ENCODE measurements around the gene GNAI3.
"Not testable (repeated sequence)": the region's sequence is repeated elsewhere in the genome, so short reads cannot be mapped to it uniquely, and the experiment has no call there.

Gene GNAI3

DNA sequence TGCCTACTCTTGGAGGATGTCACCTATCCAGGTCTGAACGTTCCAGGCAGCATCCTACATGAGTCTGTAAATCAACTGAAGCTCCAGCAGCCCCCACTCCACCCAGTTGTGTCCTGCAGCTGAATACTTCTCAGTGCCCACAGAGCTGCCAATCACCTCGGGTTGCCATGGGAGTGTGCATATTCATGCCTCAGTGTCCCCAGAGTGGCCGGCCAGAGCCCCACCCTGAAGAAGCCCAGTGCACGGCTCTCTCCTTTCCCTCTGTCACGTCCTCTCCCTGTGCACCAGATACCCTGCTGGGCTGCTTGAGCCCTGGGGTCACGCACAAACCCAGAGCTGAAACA is 91.4 kb downstream of the GNAI3 start:
- no peak for DNase-seq

DNA sequence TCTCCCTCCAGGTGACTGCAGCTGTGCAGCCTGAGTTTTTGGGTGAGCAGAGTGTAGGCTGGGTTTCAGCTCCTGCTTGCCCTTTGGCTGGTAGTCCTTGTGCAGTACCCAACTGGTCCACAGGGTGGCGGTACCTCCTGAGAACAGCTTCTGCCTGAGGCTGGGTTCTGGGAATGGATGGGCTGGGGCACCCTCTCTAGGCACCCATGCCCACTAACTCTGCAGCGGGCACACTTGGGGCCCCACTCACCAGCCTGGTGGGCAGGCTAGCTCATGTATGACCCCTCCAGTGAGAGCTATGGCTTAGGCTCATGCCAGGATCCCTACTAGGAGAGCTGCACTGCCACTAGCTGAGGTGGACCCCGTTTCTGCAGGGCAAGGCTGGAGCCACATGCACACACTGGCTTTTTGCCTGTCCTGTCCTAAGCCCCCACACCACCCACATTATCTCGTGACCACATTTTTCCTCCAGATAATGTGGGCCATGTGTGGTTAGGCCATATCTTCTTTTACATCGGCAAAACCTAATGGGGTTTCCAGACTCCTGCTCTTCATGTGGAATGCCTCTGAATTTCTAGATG is 92.0 kb downstream of the GNAI3 start:
- DNase-seq, result peak; percentile 100

DNA sequence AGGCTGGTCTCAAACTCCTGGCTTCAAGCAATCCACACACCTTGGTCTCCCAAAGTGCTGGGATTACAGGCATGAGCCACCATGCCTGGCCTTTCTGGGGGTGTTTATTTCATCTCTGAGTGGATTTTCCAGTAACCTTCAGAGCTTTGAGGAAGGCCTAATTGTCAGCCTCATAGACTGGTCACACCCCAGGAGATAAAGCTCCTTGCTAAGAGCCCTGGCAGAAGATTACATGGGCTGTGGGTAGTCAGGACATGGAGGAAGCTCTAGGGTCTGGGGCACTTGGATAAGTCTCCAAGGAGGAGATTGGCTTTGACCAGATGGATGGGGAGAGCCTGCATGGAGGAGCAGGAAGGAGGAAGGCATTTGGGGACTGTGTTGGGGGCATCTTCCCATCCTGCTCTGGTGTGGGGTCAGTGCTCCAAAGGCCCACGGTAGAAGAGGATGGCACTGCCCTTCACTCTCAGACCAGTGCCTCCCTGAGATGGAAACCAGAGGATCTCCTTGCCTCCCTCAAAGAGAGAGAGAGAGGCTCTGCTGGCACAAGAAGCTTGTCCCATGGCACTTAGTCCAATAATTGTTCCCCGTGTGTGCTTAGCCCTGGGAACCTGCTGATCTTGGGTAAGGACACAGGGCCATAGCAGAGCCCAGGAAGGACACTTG is 92.8 kb downstream of the GNAI3 start:
- DNase-seq, result no peak

DNA sequence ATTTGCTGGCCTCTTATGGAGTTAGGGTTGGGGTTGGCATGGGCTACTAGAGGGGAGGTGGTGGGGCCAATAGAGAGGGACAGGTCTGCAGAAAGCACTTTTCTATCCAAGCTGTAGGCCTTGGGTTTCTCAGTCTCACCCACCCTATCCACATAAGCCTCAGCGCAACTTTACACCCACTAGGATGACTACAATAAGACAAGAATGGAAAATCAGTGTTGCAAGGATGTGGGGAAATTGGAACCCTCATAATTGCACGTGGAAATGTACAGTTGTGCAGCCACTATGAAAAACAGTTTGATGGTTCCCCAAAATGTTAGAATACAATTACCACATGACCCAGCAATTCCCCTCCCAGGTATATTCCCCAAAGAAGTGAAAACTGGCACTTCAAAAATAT is 93.4 kb downstream of the GNAI3 start:
- no peak for DNase-seq

DNA sequence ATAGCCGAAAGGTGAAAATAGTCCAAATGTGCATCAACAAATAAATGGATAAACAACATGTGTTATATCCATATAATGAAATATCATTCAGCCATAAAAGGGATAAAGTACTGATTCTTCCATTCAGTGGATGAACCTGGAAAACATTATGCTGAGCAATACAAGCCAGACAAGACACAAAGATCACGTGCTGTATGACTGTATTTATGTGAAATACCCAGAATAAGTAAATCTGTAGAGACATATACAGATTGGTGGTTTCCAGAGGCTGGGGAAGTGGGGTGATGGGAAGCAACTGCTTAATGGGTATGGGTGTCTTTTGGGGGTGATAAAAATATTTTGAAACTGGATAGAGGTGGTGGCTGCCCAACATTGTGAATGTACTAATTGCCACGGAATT is 94.2 kb downstream of the GNAI3 start:
- DNase-seq, result no peak

DNA sequence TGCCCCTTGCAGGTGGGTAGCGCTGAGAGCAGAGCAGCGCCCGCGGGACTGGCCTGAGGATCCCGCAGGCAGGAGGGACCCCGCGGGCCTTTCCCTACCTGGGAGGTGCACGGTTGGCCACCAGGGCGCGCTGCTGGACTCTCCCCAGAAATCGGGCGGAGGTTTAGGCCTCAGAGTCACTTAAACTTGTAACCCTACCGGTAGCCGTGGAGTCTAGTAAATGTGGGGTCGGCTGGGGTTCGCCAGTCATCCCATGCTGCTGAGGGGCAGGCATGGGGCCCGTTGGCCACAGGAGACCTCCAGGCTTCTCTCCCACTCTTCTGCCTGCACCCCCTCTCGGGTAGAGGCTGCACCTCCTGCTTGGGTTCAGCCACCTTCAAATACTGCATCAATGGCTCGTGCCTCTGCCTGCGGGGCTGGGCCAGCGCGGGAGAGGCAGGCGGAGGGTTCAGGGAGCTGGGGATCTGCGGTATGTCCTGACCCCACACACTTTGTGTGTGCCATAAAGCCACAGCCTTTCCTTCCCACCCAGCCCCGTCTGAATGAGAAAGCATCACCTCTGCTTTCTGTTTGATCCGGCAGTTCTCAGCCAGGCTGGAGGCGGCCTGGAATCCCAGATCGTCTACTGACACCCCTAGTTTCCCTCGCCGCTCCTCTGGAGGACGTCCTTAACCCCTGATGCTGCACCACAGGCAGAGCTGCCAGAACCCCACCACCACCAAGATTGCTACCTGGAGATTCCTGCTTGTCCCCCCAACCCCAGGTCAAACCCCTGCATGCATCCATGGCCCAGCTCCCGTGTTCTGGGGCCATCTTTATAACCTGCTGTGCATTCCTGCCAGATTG is 95.2 kb downstream of the GNAI3 start:
- peak; percentile 96 for DNase-seq

DNA sequence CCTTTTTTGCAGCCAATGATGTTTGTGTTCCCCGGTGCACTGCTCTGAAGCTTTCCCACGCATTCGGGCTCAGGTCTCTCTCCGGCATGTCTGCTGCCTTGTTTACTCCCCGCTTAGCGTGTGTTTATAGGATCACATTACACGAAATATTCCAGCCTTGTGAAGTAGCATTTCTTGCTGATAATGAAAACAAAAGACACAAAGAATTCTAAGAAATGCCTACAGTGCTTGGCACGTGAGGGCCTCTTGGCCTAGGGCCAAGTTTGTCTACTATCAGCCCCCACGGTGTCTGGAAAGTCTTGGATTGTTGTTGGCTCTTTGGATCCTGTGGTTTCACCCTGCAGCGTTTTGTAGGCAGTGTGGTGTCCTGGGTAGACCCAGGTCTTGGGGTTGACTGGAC is 96.3 kb downstream of the GNAI3 start:
- no peak for DNase-seq

DNA sequence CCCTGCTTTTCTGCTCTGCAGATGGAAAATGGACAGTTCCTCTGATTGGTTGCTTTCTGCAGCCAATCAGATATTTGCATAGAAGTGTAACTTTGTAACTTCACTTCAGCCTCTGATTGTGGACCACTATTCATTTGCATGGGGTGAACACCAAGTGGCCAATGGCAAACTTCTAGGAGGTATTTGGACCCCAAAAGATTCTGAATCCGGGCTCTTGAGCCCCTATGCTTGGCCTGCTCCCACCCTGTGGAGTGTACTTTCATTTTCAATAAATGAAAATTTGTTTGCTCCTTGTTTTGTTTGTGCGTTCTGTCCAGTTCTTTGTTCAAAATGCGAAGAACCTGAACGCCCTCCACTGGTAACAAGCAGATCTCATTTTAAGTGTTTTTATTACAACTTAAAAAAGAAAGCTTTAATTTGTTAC is 101.1 kb downstream of the GNAI3 start:
- no peak for DNase-seq

DNA sequence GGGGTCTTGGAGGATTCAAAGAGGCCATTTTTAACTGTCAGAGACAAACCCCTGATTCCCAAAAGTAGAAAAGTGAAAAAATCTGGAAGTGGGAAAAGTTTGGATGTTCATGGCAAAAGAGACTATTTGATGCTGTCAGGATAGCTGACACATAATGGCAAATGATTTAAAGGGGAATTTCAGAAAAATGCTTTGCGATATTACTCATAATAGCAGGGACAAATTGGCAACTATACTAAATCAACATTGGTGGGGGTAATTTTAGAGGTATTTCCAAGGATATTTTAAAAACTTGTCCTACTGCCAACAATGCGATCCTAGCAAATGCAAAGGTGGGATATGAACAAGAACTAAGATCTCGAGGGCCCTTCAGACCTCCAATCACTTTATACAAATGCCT is 102.2 kb downstream of the GNAI3 start:
- no peak for DNase-seq

DNA sequence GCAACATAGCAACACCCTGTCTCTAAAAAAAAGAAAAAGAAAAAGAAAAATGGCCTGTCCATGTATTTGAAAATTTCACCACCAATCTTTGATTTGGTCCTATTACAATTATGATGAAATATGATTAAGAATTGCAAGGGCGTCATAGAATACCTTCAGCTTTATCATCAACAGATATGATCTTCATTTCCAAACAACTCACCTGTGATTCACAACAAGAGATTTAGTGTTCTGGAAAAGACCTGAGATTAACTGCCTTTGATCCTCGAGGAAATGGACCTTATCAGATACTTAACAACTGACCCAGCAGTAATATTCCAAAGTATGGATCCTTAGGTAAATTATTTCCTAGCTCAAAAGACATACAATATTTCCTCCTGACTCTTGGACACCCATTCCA is 104.0 kb downstream of the GNAI3 start:
- DNase-seq, result no peak

DNA sequence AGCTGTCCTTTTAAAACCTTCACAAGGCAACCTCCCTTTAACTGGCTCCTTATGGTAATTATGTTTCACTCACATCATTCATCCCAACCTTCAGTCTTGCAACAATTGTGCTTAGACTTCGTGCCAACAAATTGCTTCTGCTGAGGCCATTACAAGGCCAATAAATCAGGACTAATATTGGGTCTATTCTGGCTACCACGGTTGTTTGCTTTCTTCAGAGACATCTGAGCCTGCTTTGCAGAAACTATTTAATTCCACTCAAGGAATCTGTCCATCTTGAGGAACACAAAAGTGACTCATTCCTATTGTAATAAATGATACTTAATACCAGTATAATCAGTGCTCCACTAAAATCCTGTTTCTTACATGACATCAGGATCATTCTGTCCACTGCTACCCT is 104.9 kb downstream of the GNAI3 start:
- DNase-seq, result no peak

DNA sequence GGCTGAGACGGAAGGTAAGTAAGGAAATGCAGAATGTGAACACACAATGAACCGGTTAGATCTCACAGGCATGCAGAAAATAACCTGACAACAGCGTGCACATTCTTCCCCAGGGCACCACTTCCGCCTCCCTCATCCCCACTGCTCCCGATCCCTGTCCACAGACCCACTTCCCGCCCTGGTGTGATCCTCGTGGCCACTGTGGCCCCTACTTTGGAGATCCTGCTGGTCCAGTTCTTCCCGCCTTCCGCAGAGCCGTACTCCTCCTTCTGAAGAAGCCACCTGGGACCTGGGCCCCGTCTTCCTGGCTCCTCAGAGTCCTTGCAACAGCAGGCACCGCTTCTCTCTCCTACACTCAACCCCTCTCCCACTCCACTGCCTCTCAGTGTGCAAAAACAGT is 106.1 kb downstream of the GNAI3 start:
- no peak for DNase-seq

DNA sequence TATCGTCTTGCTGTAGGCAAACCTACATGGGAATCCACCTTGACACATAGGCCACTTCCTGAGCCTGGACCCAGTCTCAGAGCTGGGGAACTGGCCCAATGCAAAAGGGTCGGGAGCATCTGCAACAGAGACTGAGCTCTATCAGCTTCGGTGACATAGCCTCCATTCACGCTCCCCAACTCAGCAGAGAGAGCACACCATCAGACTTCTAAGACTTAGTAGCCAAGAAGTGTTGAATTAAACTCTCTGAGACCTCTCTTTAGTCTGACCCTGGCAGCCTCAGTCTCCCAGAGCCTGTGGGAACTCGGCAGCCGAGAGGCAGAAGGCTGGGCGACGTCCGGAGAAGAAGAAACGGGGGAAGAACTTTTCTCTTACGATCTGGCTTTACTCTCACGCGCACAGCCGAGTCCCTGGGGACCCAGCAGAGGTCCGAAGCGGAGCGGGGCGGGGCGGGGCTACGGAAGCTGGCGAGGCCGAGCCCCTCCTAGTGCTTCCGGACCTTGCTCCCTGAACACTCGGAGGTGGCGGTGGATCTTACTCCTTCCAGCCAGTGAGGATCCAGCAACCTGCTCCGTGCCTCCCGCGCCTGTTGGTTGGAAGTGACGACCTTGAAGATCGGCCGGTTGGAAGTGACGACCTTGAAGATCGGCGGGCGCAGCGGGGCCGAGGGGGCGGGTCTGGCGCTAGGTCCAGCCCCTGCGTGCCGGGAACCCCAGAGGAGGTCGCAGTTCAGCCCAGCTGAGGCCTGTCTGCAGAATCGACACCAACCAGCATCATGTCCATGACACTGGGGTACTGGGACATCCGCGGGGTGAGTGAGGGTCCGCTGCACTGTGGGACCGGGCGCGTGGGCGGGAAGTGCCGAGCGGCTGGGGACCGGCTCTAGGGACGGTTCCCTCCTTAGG is 107.5 kb downstream of the GNAI3 start, which contains the start of gene GSTM4:
Gene GSTM4, plus strand, starts transcription at position 485 of the 905 bp plus-strand sequence. Its CDS starts 291 bp downstream, at position 776.
- peak; percentile 88 for DNase-seq

DNA sequence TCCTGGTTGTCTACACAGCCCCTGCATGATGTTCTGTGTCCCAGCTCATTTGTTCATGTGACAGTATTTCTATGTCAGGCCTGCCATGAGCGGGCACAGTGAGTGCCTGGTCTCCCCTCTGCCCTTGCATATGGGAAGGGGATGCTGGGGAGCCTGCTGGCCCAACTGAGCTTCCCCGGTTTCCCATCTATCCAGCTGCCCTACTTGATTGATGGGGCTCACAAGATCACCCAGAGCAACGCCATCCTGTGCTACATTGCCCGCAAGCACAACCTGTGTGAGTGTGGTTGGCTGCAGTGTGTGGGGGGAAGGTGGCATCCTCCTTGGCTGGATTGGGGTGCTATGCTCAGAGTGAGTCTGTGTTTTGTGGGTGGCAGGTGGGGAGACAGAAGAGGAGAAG is 109.0 kb downstream of the GNAI3 start:
- no peak for DNase-seq

DNA sequence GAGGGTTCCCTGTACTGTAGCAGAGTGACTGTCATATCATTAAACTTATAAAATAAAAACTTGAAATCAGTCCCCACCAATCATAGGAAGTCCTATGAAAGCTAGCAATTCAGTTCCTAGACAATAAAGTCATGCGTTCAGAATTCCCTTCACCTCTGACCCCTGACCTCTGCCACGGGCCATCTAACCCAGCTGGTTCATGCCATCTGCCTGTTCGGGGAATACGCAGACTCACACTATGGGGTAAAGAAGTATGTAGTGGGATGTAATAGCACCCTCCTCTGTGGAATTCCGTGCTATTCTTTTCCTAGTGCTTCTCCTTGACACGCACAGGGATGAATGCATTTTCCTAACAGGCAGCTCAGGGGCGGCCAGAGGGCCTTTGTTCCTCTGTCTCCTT is 109.6 kb downstream of the GNAI3 start:
- DNase-seq, result no peak

DNA sequence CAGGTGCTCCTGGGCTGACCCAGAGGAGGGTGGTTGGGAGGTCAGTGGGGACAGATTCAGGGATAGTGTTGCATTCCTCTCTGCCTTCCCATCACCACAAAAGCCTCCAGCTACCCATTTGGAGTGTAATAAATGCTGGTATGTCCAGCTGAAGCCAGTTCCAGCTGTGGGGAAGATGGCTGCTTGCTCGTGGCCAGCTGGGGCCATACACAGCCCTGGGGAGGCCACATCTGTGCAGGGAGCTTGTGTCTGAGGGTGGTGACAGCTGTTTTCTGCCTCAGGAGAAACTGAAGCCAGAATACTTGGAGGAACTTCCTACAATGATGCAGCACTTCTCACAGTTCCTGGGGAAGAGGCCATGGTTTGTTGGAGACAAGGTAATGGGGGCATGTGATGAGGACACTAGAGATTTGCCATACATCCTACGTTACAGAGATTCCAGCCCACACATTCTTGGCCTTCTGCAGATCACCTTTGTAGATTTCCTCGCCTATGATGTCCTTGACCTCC is 110.2 kb downstream of the GNAI3 start:
- DNase-seq, result no peak

DNA sequence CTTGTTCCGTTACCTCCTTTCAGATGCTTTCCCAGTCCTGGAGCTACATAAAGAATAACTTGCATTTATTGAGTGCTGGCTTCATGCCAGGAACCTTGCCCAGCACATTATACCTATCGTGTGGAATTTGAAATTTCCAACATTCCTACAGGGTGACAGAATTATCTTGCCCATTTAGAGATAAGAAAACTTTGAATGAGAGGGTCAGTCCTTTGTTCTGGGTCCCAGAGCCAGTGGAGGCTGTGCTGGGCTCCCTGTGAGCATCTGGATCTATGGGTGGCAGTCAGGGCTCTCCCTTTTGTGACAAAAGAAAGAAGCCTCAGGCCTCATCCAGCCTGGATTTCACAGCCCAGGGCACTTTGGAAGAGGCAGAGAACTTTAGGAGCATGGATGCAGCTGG is 110.7 kb downstream of the GNAI3 start:
- DNase-seq, result no peak

DNA sequence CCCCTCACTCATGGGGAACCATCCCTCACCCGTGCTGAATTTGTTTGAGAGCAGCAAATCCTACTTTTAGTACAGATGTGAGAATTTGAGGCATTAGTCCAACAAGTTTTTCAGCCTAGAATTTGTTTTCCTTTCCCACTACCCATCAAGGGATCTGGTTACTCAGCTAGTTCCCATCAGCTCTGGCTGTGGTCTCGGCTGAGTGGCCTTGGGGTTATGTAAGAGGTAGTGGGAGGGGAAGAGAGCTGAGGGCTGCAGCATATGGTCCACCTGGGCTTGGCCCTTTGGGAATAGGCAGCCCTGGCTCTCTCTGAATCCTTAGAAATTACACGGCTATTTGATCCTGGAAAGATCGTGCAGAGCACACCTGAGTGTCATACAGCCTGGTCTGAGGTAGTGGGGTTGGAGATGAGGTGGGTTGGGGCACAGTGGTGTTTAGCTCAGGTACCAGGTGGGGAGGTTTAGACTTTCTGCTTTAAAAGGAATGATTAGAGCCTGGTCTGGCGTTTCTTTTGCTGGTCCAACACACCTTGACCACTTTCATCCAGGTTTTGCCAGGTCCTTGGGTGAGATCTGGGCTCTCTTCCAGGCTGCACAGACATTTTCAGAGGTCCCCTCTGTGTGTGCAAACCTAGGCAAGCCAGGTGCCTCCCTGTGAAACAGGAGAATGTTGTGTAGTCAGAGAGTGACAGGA is 111.7 kb downstream of the GNAI3 start:
- DNase-seq, result no peak

DNA sequence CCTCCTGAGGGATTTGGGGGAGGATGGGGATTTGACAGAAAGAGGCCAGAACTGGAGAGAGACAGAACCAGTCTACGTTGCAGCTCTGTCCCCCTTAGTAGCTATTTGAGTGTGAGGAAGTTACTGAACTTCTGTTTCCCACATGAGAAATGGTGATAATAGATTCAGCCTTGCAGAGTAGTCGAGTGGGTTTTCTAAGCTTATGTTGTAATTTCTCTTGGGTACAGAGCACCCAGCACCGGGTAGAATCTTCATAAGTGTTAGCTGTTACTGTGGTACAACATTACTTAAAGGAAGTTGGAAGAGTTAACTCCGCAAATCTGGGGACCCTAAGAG is 112.2 kb downstream of the GNAI3 start:
- DNase-seq, result not testable (repeated sequence)

DNA sequence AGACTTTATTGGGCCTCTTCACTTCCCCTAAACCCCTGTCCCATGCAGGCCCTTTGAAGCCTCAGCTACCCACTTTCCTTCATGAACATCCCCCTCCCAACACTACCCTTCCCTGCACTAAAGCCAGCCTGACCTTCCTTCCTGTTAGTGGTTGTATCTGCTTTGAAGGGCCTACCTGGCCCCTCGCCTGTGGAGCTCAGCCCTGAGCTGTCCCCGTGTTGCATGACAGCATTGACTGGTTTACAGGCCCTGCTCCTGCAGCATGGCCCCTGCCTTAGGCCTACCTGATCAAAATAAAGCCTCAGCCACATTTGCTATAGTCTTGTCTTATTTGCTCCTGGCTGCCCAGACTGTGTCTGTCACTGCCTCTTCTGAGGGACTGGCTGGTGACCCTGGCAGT is 113.0 kb downstream of the GNAI3 start:
- no peak for DNase-seq

DNA sequence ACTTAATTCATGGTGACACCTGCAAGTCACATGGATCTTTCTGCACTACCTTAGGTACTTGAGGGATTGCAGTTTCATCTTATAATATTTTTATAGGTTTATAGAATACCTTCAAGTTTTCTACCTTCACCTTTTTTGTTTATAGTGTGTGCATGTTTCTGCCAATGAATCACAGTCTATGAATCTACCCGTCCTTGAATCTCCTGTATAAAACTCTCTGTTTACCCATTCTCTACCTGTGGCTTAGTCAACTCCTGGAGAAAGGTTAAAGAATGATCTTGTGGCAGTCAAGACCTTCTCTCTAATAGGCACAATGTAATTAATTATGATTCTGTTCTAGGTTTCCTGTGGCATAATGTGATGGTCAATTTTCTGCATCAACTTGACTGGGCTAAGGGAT is 116.3 kb downstream of the GNAI3 start:
- no peak for DNase-seq

DNA sequence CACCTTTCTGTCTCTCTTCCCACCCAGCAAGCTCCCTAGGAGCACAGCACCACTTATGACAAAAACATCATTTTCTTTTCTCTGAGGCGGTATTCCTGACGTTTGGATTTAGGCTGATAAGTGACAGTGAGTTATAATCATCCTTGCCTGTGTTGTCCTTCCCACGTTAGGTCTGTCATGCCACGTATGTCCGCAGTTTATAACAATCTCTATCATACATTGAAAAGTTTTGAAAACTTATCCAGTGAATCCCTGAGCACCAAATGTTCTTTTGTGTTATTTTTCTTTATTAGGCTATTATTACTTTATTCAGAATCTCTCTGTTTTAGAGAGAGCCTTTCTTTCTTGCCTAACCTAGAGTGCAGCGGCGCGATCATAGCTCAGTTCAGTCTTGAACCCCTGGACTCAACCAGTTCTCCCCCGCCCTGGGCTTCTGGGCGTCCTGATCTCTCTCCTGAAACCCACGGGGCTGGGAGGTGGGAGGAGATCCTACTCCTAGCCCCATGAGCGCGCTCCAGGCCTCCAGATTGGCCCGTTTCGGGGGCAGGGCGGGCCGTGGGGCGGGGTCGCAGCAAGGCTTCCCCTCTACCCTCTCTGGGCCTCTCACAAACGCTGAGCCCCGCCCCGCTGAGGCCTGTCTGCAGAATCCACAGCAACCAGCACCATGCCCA is 119.2 kb downstream of the GNAI3 start, which contains the start of gene GSTM2:
Gene GSTM2, plus strand, starts transcription at position 606 of the 671 bp plus-strand sequence. Its CDS starts 59 bp downstream, at position 665.
- peak; percentile 87 for DNase-seq

All from stimulated activated CD8-positive, alpha-beta memory T cell treated with anti-CD3 and anti-CD28 coated beads, Interleukin-4, amount 100 ng/mL, for 48 hours (primary cell).